Activated CD4-positive, alpha-beta T cell treated with anti-CD3 and anti-CD28 coated beads, Interleukin-2, amount 50 U/mL, for 1 hour (primary cell): Measurements from ENCODE around the gene PHIP.
"Not testable (repeated sequence)": the region's sequence is repeated elsewhere in the genome, so short reads cannot be mapped to it uniquely, and the experiment has no call there.

Experiments used
- DNase-seq: peaks from one replicate; pipeline ENCODE4 v3.0.0-alpha.2; 2020

Gene PHIP

DNA sequence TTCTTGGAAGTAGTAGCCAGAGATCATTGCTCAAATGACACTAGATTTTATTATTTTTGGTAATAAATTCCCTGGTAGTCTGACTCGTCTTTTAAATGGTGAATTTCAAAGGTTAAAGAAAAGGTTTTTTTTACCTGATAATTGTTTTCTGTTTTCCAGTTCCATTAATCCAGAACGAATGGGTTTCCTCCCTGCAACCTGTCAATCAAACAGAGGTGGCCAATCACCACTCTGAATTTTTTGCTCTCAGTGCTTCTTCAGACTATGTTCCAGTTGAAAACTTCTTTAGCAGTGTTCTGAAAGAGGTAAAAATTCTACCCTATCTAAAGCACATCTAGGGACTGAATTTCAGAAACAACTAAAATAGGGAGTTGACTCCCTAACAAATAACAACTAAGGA lies 73.8 kb downstream of the PHIP start:
- DNase-seq: no peak

- no peak for DNase-seq
These were observed 76.6 kb downstream of the PHIP start for GRCh38 chr6:79001415-79001814.

DNA sequence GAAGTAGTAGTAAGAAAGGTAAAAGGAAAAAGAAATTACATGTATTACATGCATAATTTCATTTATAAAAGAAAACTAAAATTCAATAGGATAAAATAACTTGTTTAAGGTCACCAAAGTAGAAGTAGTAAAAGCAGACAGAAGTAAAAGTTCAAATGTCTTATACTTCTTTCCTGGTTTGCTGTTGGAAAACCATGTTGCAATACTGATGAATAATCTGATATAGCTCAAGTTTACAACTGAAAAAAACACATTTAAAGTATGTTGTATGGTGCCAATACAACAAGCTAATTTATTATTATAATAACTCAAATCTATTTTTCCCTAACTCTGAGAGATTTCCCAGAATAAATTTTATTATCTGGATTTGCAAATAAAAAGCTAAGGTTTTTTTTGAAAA lies 78.3 kb downstream of the PHIP start:
- no peak for DNase-seq

DNA sequence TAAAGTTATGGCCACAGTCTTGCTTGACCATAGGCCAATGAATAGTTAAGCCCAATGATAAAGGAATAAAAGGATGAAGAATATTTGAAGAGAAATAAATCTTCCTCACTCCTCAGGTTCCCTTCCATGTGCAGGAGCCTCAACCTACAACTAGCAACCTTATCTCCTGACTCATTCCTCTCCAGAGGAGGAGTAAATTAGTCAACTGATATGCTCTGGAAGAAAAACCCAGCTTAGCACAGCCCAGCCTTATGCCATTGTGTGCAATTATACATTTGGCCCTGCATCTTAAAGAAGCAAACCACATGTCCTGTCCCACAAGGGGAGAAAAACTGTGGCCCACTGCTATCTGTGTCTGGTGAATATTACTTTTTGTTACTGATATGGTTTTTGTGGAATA lies 82.1 kb downstream of the PHIP start:
- no peak for DNase-seq

DNA sequence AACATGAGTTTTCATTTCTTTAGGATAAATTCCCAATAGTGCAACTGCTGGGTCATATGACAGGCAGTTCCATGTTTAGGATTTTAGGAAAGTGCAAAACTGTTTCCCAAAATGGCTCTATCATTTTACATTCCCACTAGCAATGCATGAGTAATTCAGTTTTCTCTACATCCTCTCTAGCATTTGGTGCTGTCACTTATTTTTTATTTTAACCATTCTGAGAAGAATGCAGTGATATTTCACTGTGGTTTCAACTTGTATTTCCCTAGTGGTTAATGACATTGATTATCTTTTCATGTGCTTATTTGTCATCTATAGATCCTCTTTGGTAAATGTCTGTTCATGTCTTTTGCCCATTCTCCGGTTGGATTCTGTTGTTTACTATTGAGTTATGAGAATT lies 82.7 kb downstream of the PHIP start:
- no peak for DNase-seq

- no peak for DNase-seq
These were observed 84.1 kb downstream of the PHIP start for GRCh38 chr6:78993955-78994354.

DNA sequence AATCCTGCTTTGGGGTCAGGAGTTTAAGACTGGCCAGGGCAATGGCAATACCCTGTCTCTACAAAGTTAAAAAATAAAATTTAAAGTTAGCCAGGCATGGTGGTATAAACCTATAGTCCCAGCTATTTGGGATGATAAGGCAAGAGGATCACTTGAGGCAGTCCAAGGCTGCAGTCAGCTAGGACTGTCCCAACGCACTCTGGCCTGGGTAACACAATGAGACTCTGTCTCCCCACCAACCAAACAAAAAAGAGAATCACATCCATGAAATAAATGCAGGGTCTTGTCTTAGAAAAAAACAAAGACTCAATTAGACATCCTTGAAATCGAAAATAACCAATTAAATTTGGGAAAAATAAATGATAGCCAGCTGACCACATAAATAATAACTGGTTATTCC lies 88.9 kb downstream of the PHIP start:
- no peak for DNase-seq

GRCh38 chr6:78986161-78986560 lies 91.9 kb downstream of the PHIP start:
- no peak for DNase-seq

GRCh38 chr6:78984225-78984950 lies 93.7 kb downstream of the PHIP start:
- DNase-seq: no peak

DNA sequence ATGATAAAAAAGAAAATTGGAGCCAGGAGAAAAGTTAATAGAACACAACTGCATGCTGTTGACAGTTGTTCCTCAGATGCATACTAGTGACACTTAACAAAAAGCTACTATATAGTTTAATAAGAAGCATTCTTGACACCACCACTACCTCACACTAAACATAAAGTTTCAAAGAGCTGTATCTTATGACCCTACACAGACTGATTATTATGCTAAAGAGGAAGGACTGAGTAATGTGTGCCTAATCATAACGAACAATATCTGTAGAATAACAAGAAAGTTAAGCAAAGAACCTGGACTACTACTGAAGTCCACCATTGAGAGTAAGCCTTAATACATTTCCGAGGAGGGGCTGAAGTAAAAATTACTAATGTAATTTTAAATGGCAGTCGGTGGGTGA lies 110.9 kb downstream of the PHIP start:
- no peak for DNase-seq

GRCh38 chr6:78966542-78966941 lies 111.5 kb downstream of the PHIP start:
- no peak for DNase-seq

GRCh38 chr6:78962448-78962847 lies 115.6 kb downstream of the PHIP start:
- DNase-seq: no peak

DNA sequence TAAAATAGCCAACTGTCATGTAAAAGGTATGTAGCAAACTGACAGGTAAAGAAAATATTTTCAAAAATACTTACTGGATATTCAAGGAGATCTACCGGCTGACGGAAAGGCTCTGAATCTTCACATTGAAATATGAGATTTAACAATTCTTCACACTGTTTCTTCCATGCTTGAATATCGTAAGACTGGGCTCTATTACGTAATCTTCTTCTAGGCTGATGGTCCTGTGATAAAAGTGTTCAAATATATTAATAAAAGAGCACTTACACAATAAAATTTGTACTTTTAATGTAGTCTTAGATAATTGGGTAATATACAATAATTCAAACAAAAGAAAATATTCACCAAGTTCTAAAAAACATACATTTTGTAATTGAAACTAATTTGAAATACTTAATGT lies 123.3 kb downstream of the PHIP start:
- DNase-seq: no peak

GRCh38 chr6:78953798-78954197 lies 124.3 kb downstream of the PHIP start:
- DNase-seq: no peak

GRCh38 chr6:78952362-78952761 lies 125.7 kb downstream of the PHIP start:
- no peak for DNase-seq

GRCh38 chr6:78948785-78949184 lies 129.3 kb downstream of the PHIP start:
- no peak for DNase-seq

GRCh38 chr6:78947962-78948361 lies 130.1 kb downstream of the PHIP start:
- DNase-seq: no peak

- DNase-seq: no peak
These were observed 130.5 kb downstream of the PHIP start for GRCh38 chr6:78947529-78947928.

DNA sequence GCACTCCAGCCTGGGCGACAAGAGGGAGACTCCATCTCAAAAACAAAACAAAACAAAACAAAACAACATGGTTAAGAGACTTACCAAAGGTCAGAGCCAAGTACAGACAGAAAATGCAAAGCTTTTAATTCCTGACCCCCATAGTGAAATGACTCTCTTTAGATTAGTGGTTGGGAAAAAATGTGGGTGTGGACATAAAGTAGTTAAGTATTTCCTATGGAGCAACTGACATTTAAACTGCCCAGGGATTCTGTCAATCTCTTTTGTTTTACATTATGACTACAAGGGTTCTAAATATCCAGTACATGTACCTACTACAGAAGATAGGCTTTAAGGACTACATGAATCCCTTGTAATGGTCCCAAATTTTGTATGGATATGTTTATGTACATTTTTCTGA lies 135.6 kb downstream of the PHIP start:
- no peak for DNase-seq

- DNase-seq: no peak
These were observed 141.5 kb downstream of the PHIP start for GRCh38 chr6:78936515-78936914.

- no peak for DNase-seq
These were observed 142.5 kb downstream of the PHIP start for GRCh38 chr6:78935553-78935952.

DNA sequence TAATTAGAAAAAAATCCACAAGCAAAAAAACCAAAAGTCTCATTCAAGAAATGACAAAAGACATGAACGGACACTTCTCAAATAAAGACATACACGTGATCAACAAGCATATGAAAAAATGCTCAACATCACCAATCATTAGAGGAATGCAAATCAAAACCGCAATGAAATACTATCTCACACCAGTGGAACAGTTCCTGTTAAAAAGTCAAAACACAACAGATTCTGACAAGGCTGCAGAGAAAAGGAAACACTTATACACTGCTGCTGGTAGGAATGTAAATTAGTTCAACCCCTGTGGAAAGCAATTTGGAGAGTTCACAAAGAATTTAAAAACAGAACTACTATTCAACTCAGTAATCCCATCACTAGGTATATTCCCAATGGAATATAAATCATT lies 152.7 kb downstream of the PHIP start:
- no peak for DNase-seq

DNA sequence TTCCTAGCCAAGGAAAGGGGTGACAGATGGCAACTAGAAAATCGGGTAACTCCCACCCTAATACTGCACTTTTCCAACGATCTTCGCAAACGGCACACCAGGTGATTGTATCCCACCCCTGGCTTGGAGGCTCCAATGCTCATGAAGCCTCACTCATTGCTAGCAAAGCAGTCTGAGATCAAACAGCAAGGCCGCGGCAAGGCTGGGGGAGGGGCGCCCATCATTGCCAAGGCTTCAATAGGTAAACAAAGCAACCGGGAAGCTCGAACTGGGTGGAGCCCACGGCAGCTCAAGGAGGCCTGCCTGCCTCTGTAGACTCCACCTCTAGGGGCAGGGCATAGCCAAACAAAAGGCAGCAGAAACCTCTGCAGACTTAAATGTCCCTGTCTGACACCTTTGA lies 156.9 kb downstream of the PHIP start:
- not testable (repeated sequence) for DNase-seq

GRCh38 chr6:78917788-78918187 lies 160.3 kb downstream of the PHIP start:
- DNase-seq: no peak

DNA sequence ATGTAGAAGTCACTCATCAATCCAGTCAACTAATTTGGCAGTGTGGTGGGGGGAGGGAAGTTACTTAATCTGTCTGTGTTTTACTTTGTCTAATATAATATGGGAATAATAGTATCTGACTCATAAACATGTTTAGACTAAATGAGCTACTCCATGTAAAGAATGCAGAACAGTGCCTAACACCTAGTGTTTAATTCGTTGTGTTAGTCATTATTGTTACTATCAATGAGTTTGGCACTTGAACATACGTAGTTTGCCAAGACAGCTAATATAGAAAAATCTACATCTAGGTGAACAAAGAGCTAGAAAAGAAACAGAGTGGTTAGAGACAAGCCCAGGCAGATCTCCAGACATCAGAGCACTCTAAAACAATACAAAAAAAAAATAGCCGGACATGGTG lies 161.6 kb downstream of the PHIP start:
- no peak for DNase-seq
